IMR-90 (cell line): ENCODE data around the gene CALML4. TPM values are rescaled to one million over a fixed set of nuclear protein-coding genes. Genes with fewer than 3 reads are reported as not detected.

Experiments
- ATAC-seq: fragments of 200-7000 bp; cut with Tn5 transposase; 2 replicates; pipeline ENCODE4 v1.9.1; 2020; ENCODE audit warnings: low read depth, mild to moderate bottlenecking, moderate library complexity
- BruUV-seq: library from RNA; stranded (reverse); fragments of 400-500 nt; replicated peaks from 2 replicates; lab custom pipeline; 2021; lab: Mats Ljungman, UMichigan
- CTCF ChIA-PET: fragments of 300-600 bp; formaldehyde crosslinking; extraction: SDS; loops from one replicate; lab custom pipeline; 2021; ENCODE audit warnings: antibody characterized with exemption; lab: Yijun Ruan, JAX
- POLR2A ChIA-PET: fragments of 300-600 bp; sonication (Branson Sonifier 250); formaldehyde crosslinking; loops from one replicate; lab custom pipeline; 2022; ENCODE audit warnings: antibody characterized with exemption; ENCODE audit not compliant: unreplicated experiment; lab: Charles Lee
- DNase-seq: peaks from one replicate; pipeline ENCODE4 v3.0.0; 2013
- H2AFZ ChIP-seq: replicated peaks from 2 replicates; pipeline ENCODE3; 2013; ENCODE audit warnings: low read length, mild to moderate bottlenecking; ENCODE audit not compliant: poor library complexity
- H2AK5ac ChIP-seq: 2 replicates; pipeline ENCODE4 v1.6.1; 2013; ENCODE audit warnings: low read depth, low read length, inconsistent platforms
- H2AK9ac ChIP-seq: replicated peaks from 2 replicates; pipeline ENCODE3; 2013; ENCODE audit warnings: mild to moderate bottlenecking, low read depth, low read length, moderate library complexity; ENCODE audit not compliant: poor library complexity
- H2BK120ac ChIP-seq: 2 replicates; pipeline ENCODE4 v1.6.1; 2013; ENCODE audit warnings: low read depth, low read length, inconsistent platforms
- H2BK15ac ChIP-seq: 3 replicates; pipeline ENCODE4 v1.6.1; 2013; ENCODE audit warnings: low read depth, low read length, inconsistent platforms
- H2BK20ac ChIP-seq: 2 replicates; pipeline ENCODE4 v1.6.1; 2013; ENCODE audit warnings: low read depth, mild to moderate bottlenecking, inconsistent platforms, low read length, moderate library complexity
- H2BK5ac ChIP-seq: 2 replicates; pipeline ENCODE4 v1.6.1; 2013; ENCODE audit warnings: mild to moderate bottlenecking, low read depth, low read length, inconsistent platforms; ENCODE audit not compliant: poor library complexity, severe bottlenecking
- H3K14ac ChIP-seq: replicated peaks from 2 replicates; pipeline ENCODE4 v1.6.1; 2013; ENCODE audit warnings: low read depth, low read length, inconsistent platforms
- H3K18ac ChIP-seq: 2 replicates; pipeline ENCODE4 v1.6.1; 2013; ENCODE audit warnings: low read depth, low read length, control low read depth
- H3K23ac ChIP-seq: 2 replicates; pipeline ENCODE4 v1.6.1; 2013; ENCODE audit warnings: low read depth, low read length, inconsistent platforms
- H3K27ac ChIP-seq: 2 replicates; pipeline ENCODE4 v1.5.1; 2013; ENCODE audit warnings: mild to moderate bottlenecking, control low read depth, low read length; ENCODE audit not compliant: insufficient read depth
- H3K27me3 ChIP-seq: 2 replicates; pipeline ENCODE4 v1.6.1; 2013; ENCODE audit warnings: low read length; ENCODE audit not compliant: control insufficient read depth, insufficient read depth
- H3K36me3 ChIP-seq: 2 replicates; pipeline ENCODE4 v1.6.1; 2013; ENCODE audit warnings: low read length, mixed read lengths; ENCODE audit not compliant: control insufficient read depth, insufficient read depth
- H3K4ac ChIP-seq: 2 replicates; pipeline ENCODE4 v1.6.1; 2013; ENCODE audit warnings: low read depth, low read length, inconsistent platforms
- H3K4me1 ChIP-seq: 2 replicates; pipeline ENCODE4 v1.6.1; 2013; ENCODE audit warnings: low read length, mixed read lengths; ENCODE audit not compliant: control insufficient read depth, insufficient read depth
- H3K4me2 ChIP-seq: 2 replicates; pipeline ENCODE4 v1.6.1; 2013; ENCODE audit warnings: low read depth, mild to moderate bottlenecking, control low read depth, low read length, moderate library complexity
- H3K4me3 ChIP-seq: 2 replicates; pipeline ENCODE4 v1.5.1; 2013; ENCODE audit warnings: low read depth, mild to moderate bottlenecking, control low read depth, low read length, moderate library complexity; ENCODE audit not compliant: insufficient read depth
- H3K56ac ChIP-seq: 2 replicates; pipeline ENCODE4 v1.6.1; 2013; ENCODE audit warnings: low read length, inconsistent platforms; ENCODE audit not compliant: insufficient read depth; ENCODE audit errors: extremely low read depth
- H3K79me1 ChIP-seq, 2 experiments: 2 replicates each; pipeline ENCODE4 v1.6.1; 2013; ENCODE audit warnings: low read length in 2 of 2, inconsistent platforms in 1 of 2, low read depth in 1 of 2
- H3K9ac ChIP-seq: 2 replicates; pipeline ENCODE4 v1.6.1; 2013; ENCODE audit warnings: low read depth, low read length, control low read depth
- H3K9me1 ChIP-seq: 2 replicates; pipeline ENCODE4 v1.6.1; 2013; ENCODE audit warnings: low read length, inconsistent platforms; ENCODE audit not compliant: insufficient read depth
- H3K9me3 ChIP-seq: 2 replicates; pipeline ENCODE4 v1.6.1; 2013; ENCODE audit warnings: low read length; ENCODE audit not compliant: control insufficient read depth, insufficient read depth
- H4K20me1 ChIP-seq: 2 replicates; pipeline ENCODE4 v1.6.1; 2013; ENCODE audit warnings: low read length, inconsistent platforms; ENCODE audit not compliant: insufficient read depth
- H4K5ac ChIP-seq: 2 replicates; pipeline ENCODE4 v1.6.1; 2013; ENCODE audit warnings: mild to moderate bottlenecking, low read depth, low read length, control low read depth
- H4K8ac ChIP-seq, 2 experiments: 2 replicates each; pipeline ENCODE4 v1.6.1; 2013; ENCODE audit warnings: low read depth in 2 of 2, low read length in 2 of 2, control low read depth in 1 of 2, inconsistent platforms in 1 of 2
- H4K91ac ChIP-seq: 2 replicates; pipeline ENCODE4 v1.6.1; 2013; ENCODE audit warnings: low read depth, low read length, inconsistent platforms; ENCODE audit not compliant: insufficient read depth
- CEBPB ChIP-seq: IDR thresholded peaks from 2 replicates; pipeline ENCODE4 v1.6.1; 2012; ENCODE audit warnings: low read depth, low read length, improper control_type of control experiment
- CHD1 ChIP-seq: IDR thresholded peaks from 2 replicates; pipeline ENCODE4 v1.6.1; 2012; ENCODE audit warnings: low read depth, low read length, improper control_type of control experiment
- NFE2L2 ChIP-seq: fragments of 150-350 bp; IDR thresholded peaks from 2 replicates; pipeline ENCODE4 v1.6.1; 2016; ENCODE audit warnings: low read depth, mild to moderate bottlenecking, low read length
- WGBS, 2 experiments: methylation state at CpG; one replicate each; pipeline versions ENCODE4 v1.1.5 to v1.1.7; 2013; ENCODE audit warnings: missing lambda C conversion rate in 2 of 2; ENCODE audit not compliant: insufficient read length in 1 of 2; ENCODE audit errors: extremely low coverage in 2 of 2; 5-methylcytosine and 5-hydroxymethylcytosine counted together
- dilution Hi-C: fragments of 300-500 bp; cut with HindIII; formaldehyde crosslinking; loops from one replicate; pipeline ENCODE4 v1.14.3; 2018; ENCODE audit warnings: low sequenced_read_pairs; ENCODE audit not compliant: unreplicated experiment
- in situ Hi-C: fragments of 300-500 bp; cut with MboI; formaldehyde crosslinking; loops from 3 replicates; pipeline ENCODE4 v1.14.3; 2019; ENCODE audit warnings: low sequenced_read_pairs, inconsistent platforms, mixed read lengths
- intact Hi-C: fragments of 100-400 bp; cut with micrococcal nuclease; formaldehyde crosslinking; loops from 2 replicates; pipeline ENCODE4 v1.10.0; 2022
- polyA plus RNA-seq, 3 experiments: library from polyadenylated mRNA; depleted of rRNA; stranded (reverse); fragments of >200 nt; gene quantifications; 2 replicates each; pipeline ENCODE4 v1.2.3, GENCODE V29; 2012; ENCODE audit warnings: low replicate concordance in 1 of 3
- total RNA-seq: library from RNA; depleted of rRNA; stranded (reverse); fragments of >200 nt; gene quantifications from 2 replicates; pipeline ENCODE4 v1.2.3, GENCODE V29; 2012

The CALML4 gene
- total and polyA plus RNA-seq, 2 of the 4 experiments (the other 2 are of a cell fraction): 0.36 to 1.3 TPM

DNA sequence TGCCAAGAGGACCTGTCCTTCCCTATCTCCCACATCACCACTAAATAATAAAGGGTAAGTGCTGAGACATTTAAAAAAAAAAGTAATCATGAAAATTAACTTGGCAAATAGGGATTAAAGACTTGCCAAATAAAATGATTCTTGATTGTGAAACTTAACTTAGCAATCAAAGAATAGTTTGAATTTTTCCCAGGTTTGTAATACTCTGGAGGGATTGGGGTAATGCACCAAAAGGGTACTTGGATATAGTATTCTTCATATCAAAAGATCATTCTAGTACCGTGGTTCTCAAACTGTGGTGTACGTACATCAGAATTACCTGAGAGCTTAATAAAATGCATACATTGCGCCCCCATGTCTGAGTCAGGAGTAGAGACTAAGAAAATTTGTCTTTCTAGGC is 28.5 kb downstream of the CALML4 start:
- TF ChIP-seq CHD1 (no peak), CEBPB (peak; percentile 19; the same call in 1 of the 2 replicates), NFE2L2 (no peak)
- peaks cover 9% of the 10 kb centered on the region for H3K9me1 ChIP-seq
- H3K4me3 ChIP-seq: no peak overlapping the region
- H3K27me3 ChIP-seq: no peaks in the 10 kb centered on the region
- no peak overlapping the region for H2AK5ac ChIP-seq
- H2BK15ac ChIP-seq: no peak overlapping the region
- no peak overlapping the region for H3K18ac ChIP-seq
- no peak overlapping the region for H2AK9ac ChIP-seq
- H3K9ac ChIP-seq: no peak overlapping the region
- no peak overlapping the region for H2AFZ ChIP-seq
- ChIA-PET CTCF (interaction anchor here (0.7 kb wide), 1 partner anchor 8 kb away, joined by 3 read pairs; no protein-coding TSS in a partner anchor), POLR2A (no interaction called here)
- H3K4ac ChIP-seq: no peak overlapping the region
- H2BK120ac ChIP-seq: no peak overlapping the region
- peaks cover 6% of the 10 kb centered on the region for H3K4me1 ChIP-seq
- BruUV-seq: no TSS peak
- H3K27ac ChIP-seq: no peak overlapping the region
- H2BK20ac ChIP-seq: no peak overlapping the region
- H3K9me3 ChIP-seq: no peaks in the 10 kb centered on the region
- in situ Hi-C loops (no loop called here), intact Hi-C loops (no loop called here), dilution Hi-C loops (no loop called here)
- no CpG with 5 or more reads among the region's 3 CpGs for WGBS, 2 experiments
- peaks cover 8 to 10% of the 10 kb centered on the region in 2 experiments; a peak in 3 of 4 replicates for H3K79me1 ChIP-seq
- no peak for DNase-seq
- H3K14ac ChIP-seq: no peak overlapping the region
- H4K5ac ChIP-seq: 0 out of 2 replicates have a peak overlapping the region, but pooled peaks have one; percentile 2
- peak overlapping the region; percentile 40; the same call in 1 of the 2 replicates for H3K4me2 ChIP-seq
- H4K91ac ChIP-seq: no peak overlapping the region
- H4K20me1 ChIP-seq: no peaks in the 10 kb centered on the region
- H4K8ac ChIP-seq: no peak overlapping the region
- H2BK5ac ChIP-seq: peak overlapping the region; percentile 23
- H3K23ac ChIP-seq: no peak overlapping the region
- peaks cover 12% of the 10 kb centered on the region for H3K36me3 ChIP-seq
- no peak overlapping the region for H3K56ac ChIP-seq
- no peak for ATAC-seq
